ENCODE measurements around the gene ATG2A. TPM values are rescaled to one million over a fixed set of nuclear protein-coding genes. Genes with fewer than 3 reads are reported as not detected.
A peak's percentile ranks its signal among the peaks of the same experiment; 100 is the strongest.

The ATG2A gene
- total RNA-seq, 1 donor from 2014 or later = 39.5 TPM

DNA sequence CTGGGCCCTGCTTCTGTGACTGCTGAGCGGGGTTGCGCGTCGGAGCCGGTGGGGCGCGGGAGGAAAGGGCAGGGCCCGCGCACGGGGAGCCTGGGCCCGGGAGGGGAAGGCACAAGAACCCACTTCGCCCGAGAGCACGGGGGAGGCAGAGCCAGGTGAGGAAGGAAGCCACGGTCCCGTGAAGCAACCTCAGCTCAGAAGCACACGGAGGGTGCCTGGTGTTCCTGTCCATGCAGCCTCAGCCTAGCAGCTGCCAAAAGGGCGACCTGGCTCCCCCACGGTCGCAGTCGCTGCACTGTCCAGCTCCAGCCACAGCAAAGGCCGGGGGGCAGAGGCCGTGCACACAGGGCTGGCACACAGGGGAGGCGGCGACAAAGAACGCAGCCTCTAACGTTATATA lies 63.3 kb downstream of the ATG2A start:
- peak overlapping the region; percentile 68 to 95 for H3K27ac ChIP-seq
- intact Hi-C loops (cut with DNase I) = loop anchor here (2.0 to 10.0 kb wide), 2 partner anchors 17 to 261 kb away; partner anchors contain the start of genes TM7SF2 and ZNHIT2

DNA sequence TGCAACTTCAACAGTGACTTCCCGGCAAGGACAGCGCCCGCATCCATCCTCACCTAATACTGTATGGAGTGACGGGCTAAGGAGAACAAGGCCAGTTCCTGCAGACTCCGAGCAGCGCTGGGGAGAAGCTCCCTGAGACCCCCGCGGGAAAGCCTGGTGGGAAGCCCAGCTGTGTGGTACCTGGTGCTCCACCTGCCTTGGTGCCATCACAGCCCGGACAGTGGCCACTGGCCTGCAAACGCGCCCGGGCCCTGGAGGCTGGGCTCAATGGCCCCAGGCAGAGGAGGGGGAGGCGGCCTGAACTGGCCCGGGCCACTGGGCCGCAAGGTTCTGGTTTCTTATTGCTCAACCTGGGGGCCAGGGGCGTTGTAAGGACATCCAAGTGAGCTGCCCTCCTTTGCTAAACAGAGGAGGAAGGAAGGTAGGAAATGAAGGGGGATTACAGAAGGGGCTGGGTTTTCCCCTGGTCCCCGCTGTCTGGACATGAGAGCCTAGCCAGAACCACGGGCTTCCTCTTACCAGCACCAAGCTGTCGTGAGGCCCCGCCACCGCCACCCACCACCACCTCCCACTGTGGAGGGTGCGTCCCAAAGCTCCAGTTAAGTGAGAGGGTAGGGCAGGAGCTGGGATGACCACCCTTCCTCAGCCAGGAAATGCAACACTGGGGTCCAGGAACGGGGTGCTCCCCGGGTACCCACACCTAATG lies 64.1 kb downstream of the ATG2A start:
- intact Hi-C loops (cut with DNase I) = loop anchor here (10.0 kb wide), 1 partner anchor 262 kb away; the partner anchor contains the start of genes TM7SF2 and ZNHIT2
- Histone ChIP-seq H3K4me3 (no peak overlapping the region), H3K9me3 (no peaks in the 10 kb centered on the region), H3K4me1 (peaks cover 42 to 56% of the 10 kb centered on the region in 2 donors), H3K27ac (peak overlapping the region; percentile 68 to 95), H3K27me3 (no peaks in the 10 kb centered on the region), H3K36me3 (peaks cover 20 to 27% of the 10 kb centered on the region in 2 donors)
- TF ChIP-seq, protein P1, sequence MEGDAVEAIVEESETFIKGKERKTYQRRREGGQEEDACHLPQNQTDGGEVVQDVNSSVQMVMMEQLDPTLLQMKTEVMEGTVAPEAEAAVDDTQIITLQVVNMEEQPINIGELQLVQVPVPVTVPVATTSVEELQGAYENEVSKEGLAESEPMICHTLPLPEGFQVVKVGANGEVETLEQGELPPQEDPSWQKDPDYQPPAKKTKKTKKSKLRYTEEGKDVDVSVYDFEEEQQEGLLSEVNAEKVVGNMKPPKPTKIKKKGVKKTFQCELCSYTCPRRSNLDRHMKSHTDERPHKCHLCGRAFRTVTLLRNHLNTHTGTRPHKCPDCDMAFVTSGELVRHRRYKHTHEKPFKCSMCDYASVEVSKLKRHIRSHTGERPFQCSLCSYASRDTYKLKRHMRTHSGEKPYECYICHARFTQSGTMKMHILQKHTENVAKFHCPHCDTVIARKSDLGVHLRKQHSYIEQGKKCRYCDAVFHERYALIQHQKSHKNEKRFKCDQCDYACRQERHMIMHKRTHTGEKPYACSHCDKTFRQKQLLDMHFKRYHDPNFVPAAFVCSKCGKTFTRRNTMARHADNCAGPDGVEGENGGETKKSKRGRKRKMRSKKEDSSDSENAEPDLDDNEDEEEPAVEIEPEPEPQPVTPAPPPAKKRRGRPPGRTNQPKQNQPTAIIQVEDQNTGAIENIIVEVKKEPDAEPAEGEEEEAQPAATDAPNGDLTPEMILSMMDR (IDR thresholded peaks at IDR 0.05) = no peak
- no peak for DNase-seq (ENCODE audit: low spot score in 2 of 2)

More for the DNA sequence above, 63.3 kb downstream of the ATG2A start:
- no peak for DNase-seq (ENCODE audit: low spot score in 2 of 2)
- no peak overlapping the region for H3K4me3 ChIP-seq
- no peaks in the 10 kb centered on the region for H3K27me3 ChIP-seq
- peaks cover 43 to 61% of the 10 kb centered on the region in 2 donors for H3K4me1 ChIP-seq
- TF ChIP-seq, protein P1 (IDR thresholded peaks at IDR 0.05) = no peak
- peaks cover 20 to 32% of the 10 kb centered on the region in 2 donors for H3K36me3 ChIP-seq
- H3K9me3 ChIP-seq = no peaks in the 10 kb centered on the region

DNA sequence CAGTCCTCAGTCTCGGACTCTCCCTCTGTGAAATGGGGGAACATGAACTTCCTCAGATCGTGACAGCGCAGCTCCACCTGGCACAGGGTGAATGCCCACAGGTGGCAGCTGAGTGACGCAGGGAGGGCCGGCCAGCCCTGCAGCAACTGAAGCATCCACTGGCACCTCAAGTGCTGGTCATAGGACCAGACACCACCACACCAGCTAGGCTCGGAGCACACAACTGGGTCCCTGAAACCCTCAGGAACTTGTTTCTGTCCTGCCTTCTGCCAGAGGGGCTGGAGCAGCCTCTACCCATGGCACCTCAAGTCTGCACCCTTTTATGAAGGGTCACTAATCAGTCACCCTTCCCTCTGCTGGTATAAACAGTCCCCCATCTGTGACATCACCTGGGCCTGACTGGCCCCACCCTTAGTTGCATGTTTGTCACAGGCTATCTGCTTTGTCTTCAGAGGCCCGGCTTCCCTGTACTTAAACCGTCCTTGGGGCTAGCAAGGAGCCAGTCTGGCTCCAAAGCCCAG lies 65.1 kb downstream of the ATG2A start:
- Histone ChIP-seq H3K4me1 (peaks cover 44 to 51% of the 10 kb centered on the region in 2 donors), H3K27ac (peak overlapping the region; percentile 68 to 95), H3K4me3 (no peak overlapping the region), H3K9me3 (no peaks in the 10 kb centered on the region), H3K27me3 (no peaks in the 10 kb centered on the region), H3K36me3 (peaks cover 20 to 27% of the 10 kb centered on the region in 2 donors)
- intact Hi-C loops (cut with DNase I) = loop anchor here (10.0 kb wide), 1 partner anchor 263 kb away; the partner anchor contains the start of genes TM7SF2 and ZNHIT2
- TF ChIP-seq, protein P1 (IDR thresholded peaks at IDR 0.05) = no peak
- DNase-seq (ENCODE audit: low spot score in 2 of 2) = no peak

DNA sequence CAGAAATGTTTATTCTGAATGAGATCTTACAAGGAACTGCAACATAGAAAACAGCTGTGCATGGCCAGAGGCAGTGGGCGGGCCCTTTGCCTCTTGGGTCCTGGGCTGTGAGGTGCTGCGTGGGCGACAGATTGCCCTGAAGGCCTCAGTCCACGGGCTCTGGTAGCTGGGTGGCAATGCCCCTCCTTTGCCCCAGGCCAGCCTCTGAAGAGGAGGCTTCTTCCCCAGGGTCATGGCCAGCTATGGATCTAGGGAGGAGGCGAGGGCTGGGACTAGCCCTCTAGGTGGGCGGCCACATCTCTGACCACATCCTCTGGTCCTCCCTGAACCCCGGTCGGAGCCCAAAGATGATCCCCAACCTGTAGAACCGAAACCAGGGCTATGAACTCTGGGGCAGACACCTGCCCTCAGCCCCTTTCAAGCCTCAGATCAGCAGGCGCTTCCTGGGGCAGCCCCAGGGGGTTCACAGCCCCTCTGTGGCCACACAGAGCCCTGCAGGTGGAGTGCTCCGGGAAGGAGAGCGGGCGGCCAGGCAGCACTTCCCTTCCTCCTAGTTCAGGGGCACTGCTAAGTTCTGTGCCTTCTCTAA lies 65.9 kb downstream of the ATG2A start:
- Histone ChIP-seq H3K36me3 (peaks cover 20 to 27% of the 10 kb centered on the region in 2 donors), H3K27ac (peak overlapping the region; percentile 72 to 95), H3K4me3 (no peak overlapping the region), H3K27me3 (no peaks in the 10 kb centered on the region), H3K9me3 (no peaks in the 10 kb centered on the region), H3K4me1 (peaks cover 39 to 44% of the 10 kb centered on the region in 2 donors)
- no peak for DNase-seq (ENCODE audit: low spot score in 2 of 2)
- TF ChIP-seq, protein P1 (IDR thresholded peaks at IDR 0.05) = no peak
- intact Hi-C loops (cut with DNase I) = loop anchor here (10.0 kb wide), 1 partner anchor 264 kb away; the partner anchor contains the start of genes TM7SF2 and ZNHIT2

DNA sequence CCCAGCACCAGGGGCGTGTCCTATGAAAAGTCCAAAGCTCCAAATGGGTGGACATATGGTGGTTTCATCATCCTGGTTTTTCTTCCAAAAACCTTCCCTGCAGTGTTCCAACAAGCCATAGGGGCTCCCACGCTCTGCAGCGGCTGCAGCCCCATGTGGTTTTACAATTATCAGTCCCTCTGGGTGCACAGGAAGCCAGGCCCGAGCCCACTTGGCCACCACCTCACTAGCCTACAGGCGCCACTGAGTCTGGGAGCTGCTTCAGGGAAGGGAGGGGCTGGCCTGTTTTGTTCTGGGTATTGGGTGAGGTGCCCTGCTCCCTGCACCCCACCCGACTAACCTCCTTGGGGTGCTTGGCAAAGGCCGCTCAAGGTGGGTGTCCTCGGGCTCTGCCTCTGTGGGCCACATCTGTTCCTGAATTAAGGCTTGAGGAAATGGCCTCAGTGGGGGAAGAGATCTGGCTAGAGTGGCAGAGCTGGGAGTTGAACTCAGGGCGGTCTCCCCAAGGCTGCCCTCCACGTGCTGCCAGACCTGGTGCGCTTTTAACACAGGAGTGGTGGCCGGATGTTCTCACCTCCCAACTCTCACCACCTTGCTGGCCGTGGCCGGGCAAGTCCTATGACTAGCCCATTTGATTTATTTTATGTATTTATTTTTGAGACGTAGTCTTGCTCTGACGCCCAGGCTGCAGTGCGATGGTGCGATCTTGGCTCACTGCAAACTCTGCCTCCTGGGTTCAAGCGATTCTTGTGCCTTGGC lies 67.2 kb downstream of the ATG2A start:
- Histone ChIP-seq H3K27me3 (no peaks in the 10 kb centered on the region), H3K4me1 (peaks cover 28 to 32% of the 10 kb centered on the region in 2 donors), H3K27ac (peak overlapping the region; percentile 72 to 95), H3K4me3 (no peak overlapping the region), H3K9me3 (no peaks in the 10 kb centered on the region), H3K36me3 (peaks cover 20 to 27% of the 10 kb centered on the region in 2 donors)
- intact Hi-C loops (cut with DNase I) = loop anchor here (5.0 to 10.0 kb wide), 2 partner anchors 163 to 265 kb away; partner anchors contain the start of genes ARL2, TM7SF2 and ZNHIT2
- TF ChIP-seq, protein P1 (IDR thresholded peaks at IDR 0.05) = no peak
- no peak for DNase-seq (ENCODE audit: low spot score in 2 of 2)
